ENCODE measurements around the gene CADM1.

- TF ChIP-seq POLR2A (IDR thresholded peaks at IDR 0.05) (no peak), CTCF (IDR thresholded peaks at IDR 0.05) (no peak), EP300 (IDR thresholded peaks at IDR 0.05) (no peak)
These were observed 64.2 kb downstream of the CADM1 start for GRCh38 chr11:115439969-115440540.
